CD8-positive, alpha-beta memory T cell (primary cell): ENCODE measurements around the gene HOXC11. TPM values are rescaled to one million over a fixed set of nuclear protein-coding genes. Genes with fewer than 3 reads are reported as not detected.

Experiments used
- CTCF ChIA-PET: fragments of 350-600 bp; sonication (Branson Sonifier 250); formaldehyde crosslinking; loops from one replicate; lab custom pipeline; 2021; ENCODE audit warnings: antibody characterized with exemption; lab: Charles Lee
- POLR2A ChIA-PET: fragments of 350-600 bp; sonication (Branson Sonifier 250); formaldehyde crosslinking; loops from one replicate; lab custom pipeline; 2021; ENCODE audit warnings: antibody characterized with exemption; lab: Charles Lee
- DNase-seq, 5 donors: peaks; one replicate each; pipeline versions ENCODE4 v3.0.0 to v3.0.0-alpha.2; 2020 to 2022; ENCODE audit warnings: mixed read lengths in 1 of 5
- H3K27ac ChIP-seq: one replicate; pipeline ENCODE4 v1.7.0; 2013; ENCODE audit warnings: low read depth, mild to moderate bottlenecking, low read length, moderate library complexity
- H3K27me3 ChIP-seq: 2 replicates; pipeline ENCODE4 v1.7.0; 2013; ENCODE audit warnings: low read length, mild to moderate bottlenecking; ENCODE audit not compliant: insufficient read depth, poor library complexity, severe bottlenecking
- H3K36me3 ChIP-seq: 2 replicates; pipeline ENCODE4 v1.7.0; 2013; ENCODE audit warnings: mild to moderate bottlenecking, low read length, moderate library complexity; ENCODE audit not compliant: insufficient read depth
- H3K4me1 ChIP-seq: 2 replicates; pipeline ENCODE4 v1.7.0; 2013; ENCODE audit warnings: mild to moderate bottlenecking, low read length, moderate library complexity; ENCODE audit not compliant: insufficient read depth
- H3K4me3 ChIP-seq: 2 replicates; pipeline ENCODE4 v1.7.0; 2013; ENCODE audit warnings: mild to moderate bottlenecking, low read length
- H3K9me3 ChIP-seq: 2 replicates; pipeline ENCODE4 v1.7.0; 2013; ENCODE audit warnings: mild to moderate bottlenecking, low read length
- H3K27ac Mint-ChIP-seq, 8 donors: one replicate each; pipeline ENCODE4 v1.8.0; 2020 to 2021; ENCODE audit warnings: mixed read lengths in 8 of 8, mild to moderate bottlenecking in 6 of 8, inconsistent platforms in 3 of 8, moderate library complexity in 3 of 8
- H3K27me3 Mint-ChIP-seq, 2 donors: one replicate each; pipeline ENCODE4 v1.8.0; 2020 to 2021; ENCODE audit warnings: mixed read lengths in 2 of 2, mild to moderate bottlenecking in 1 of 2, moderate library complexity in 1 of 2
- H3K36me3 Mint-ChIP-seq, 3 donors: one replicate each; pipeline ENCODE4 v1.8.0; 2020 to 2021; ENCODE audit warnings: mixed read lengths in 3 of 3, inconsistent platforms in 1 of 3, mild to moderate bottlenecking in 1 of 3
- H3K4me1 Mint-ChIP-seq, 3 donors: one replicate each; pipeline ENCODE4 v1.8.0; 2020 to 2021; ENCODE audit warnings: mixed read lengths in 3 of 3, inconsistent platforms in 1 of 3, mild to moderate bottlenecking in 1 of 3
- H3K4me3 Mint-ChIP-seq, 7 donors: one replicate each; pipeline ENCODE4 v1.8.0; 2020 to 2021; ENCODE audit warnings: mixed read lengths in 7 of 7, mild to moderate bottlenecking in 6 of 7, moderate library complexity in 4 of 7, inconsistent platforms in 2 of 7
- H3K9me3 Mint-ChIP-seq, 5 donors: one replicate each; pipeline ENCODE4 v1.8.0; 2020 to 2022; ENCODE audit warnings: mixed read lengths in 5 of 5, mild to moderate bottlenecking in 3 of 5, moderate library complexity in 2 of 5, inconsistent platforms in 1 of 5
- polyA plus RNA-seq: library from polyadenylated mRNA; unstranded; fragments of 300-500 nt; fragmentation: Illumina TruSeq; gene quantifications from one replicate; pipeline ENCODE4 v1.2.3, GENCODE V29; 2021
- total RNA-seq, 2 experiments: library from RNA; stranded (reverse); gene quantifications; one replicate each; pipeline ENCODE4 v1.2.3, GENCODE V29; 2021

The HOXC11 gene
- total and polyA plus RNA-seq, 3 experiments from 2014 or later, result not detected

DNA sequence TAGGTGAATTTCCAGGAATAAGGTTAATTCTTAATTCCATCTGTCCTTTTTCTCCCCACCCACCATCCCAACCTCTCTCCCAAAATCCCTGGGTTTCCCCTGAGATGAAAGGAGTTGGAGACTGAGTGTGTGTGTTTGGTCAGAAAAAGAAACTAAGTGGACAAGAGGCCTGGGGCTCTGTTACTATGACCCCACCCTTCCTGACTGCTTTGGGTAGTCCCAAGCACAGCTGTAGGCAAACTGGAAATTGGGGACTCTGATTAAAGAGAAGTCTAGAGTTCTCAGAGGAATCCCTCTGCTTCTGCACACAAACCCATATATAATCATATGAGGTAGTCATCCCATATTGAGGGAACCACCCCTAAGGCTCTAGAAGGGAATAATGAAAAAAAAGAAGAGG lies 25.2 kb upstream of the HOXC11 start:
- Mint-ChIP-seq H3K4me3 (no peak overlapping the region), H3K9me3 (peaks cover 0 to 2% (median 0%) of the 10 kb centered on the region in 5 donors), H3K27me3 (peaks cover 93 to 100% of the 10 kb centered on the region in 2 donors), H3K27ac (peak overlapping the region in 1 of 8 donors; percentile 68), H3K36me3 (no peaks in the 10 kb centered on the region), H3K4me1 (peaks cover 6 to 21% (median 6%) of the 10 kb centered on the region in 3 donors)
- Histone ChIP-seq H3K4me3 (no peak overlapping the region), H3K27me3 (peaks cover 91% of the 10 kb centered on the region), H3K9me3 (no peaks in the 10 kb centered on the region), H3K4me1 (peaks cover 8% of the 10 kb centered on the region), H3K27ac (no peak overlapping the region), H3K36me3 (no peaks in the 10 kb centered on the region)
- ChIA-PET CTCF (no interaction called here), POLR2A (no interaction called here)
- no peak for DNase-seq

DNA sequence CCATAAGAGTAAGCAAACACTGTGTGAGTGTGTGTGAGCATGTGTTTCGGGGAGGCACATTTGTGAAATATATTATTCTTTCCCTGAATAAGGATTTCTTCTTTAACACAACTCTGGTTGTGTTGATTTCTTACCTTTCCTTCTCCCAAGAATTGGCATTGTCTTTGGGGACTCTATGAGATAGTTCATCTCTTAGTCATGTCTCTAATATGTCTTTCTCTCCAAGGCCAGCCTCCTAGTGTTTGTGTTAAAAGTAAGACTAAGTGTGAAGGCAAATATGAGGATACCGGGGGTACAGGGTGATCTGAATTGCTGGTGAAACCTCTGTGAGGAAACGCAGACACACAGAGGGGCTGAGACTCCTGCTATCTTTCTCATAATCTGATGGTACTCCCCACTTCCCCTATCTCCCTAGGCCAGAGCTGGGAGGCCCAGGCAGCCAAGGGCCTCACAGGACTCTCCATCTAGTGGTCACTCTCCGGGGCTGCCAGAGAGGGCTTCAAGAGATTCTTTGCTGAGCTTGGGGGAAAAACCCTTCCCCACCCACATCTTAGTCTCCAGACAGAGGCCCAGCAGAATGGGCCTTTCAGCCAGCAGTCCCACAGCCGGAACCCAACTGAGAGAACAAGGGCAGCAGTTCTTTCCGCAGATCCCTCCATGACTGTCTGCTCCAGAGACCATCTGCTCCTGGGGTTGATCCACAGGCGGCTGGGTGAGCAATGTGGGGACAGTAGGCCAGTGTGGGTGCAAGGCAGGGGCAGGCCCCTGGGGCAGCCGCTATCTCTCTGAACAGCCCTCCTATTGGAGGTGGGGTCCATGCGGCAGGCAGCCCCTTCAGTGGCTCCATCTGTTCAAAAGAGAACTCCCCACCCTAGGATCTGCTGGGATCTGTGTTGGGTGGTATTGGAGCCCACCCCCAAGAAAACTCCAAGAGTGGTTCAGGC lies 24.0 kb upstream of the HOXC11 start:
- H3K4me3 ChIP-seq, result no peak overlapping the region
- no peaks in the 10 kb centered on the region for H3K36me3 ChIP-seq
- Mint-ChIP-seq H3K9me3 (peaks cover 0 to 5% (median 3%) of the 10 kb centered on the region in 5 donors), H3K4me3 (peak overlapping the region in 2 of 7 donors; percentile 6 to 52), H3K27ac (peak overlapping the region in 2 of 8 donors; percentile 43 to 68), H3K4me1 (peaks cover 11 to 26% (median 11%) of the 10 kb centered on the region in 3 donors), H3K27me3 (peaks cover 95 to 100% of the 10 kb centered on the region in 2 donors), H3K36me3 (no peaks in the 10 kb centered on the region)
- peaks cover 91% of the 10 kb centered on the region for H3K27me3 ChIP-seq
- peaks cover 8% of the 10 kb centered on the region for H3K4me1 ChIP-seq
- POLR2A ChIA-PET, result no interaction called here
- H3K9me3 ChIP-seq, result no peaks in the 10 kb centered on the region
- DNase-seq, result no peak
- H3K27ac ChIP-seq, result no peak overlapping the region
- CTCF ChIA-PET, result no interaction called here

DNA sequence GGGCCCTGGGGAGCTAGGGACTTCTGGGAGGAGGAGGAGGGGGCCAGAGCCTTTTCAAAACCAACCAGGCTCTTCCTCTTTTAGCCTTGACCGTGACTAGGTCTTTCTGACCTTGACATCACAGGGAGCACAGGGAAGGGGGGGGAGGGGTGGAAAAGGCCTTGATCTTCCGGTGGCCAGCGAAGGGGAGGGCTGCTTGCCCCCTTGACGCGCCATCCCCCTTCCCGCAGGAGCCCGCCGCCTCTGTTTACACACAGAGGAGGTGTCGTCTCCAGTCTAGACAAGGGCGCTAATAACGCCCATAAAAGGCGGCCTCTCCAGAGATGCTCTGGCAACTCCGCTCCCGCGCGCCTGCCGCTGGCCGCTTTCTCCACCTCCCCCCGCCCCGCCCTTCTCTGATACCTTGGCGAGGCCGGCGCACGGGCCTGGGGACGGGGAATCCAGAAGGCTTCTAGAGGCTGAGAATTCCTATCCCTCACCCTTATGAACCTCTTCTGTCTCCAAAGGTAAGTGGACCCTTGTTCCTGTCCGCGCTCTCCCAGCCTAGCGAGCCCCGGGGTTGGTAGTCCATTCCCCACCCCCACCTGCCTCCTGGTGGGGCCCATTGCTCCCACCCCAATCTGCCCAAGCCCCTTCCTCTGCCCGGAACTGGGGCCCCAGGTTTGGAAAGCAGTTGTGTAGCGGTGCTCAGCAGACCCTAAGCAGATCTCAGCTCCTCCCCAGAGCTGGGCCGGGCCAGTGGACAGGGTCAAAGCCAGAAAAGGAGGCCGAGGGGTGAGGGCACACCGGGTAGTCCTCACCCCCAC lies 23.1 kb upstream of the HOXC11 start:
- H3K36me3 ChIP-seq, result no peaks in the 10 kb centered on the region
- H3K27me3 ChIP-seq, result peaks cover 91% of the 10 kb centered on the region
- Mint-ChIP-seq H3K4me3 (peak overlapping the region in 1 of 7 donors; percentile 52), H3K27me3 (peaks cover 95 to 100% of the 10 kb centered on the region in 2 donors), H3K9me3 (peaks cover 0 to 8% (median 3%) of the 10 kb centered on the region in 5 donors), H3K27ac (peak overlapping the region in 2 of 8 donors; percentile 62 to 68), H3K36me3 (no peaks in the 10 kb centered on the region), H3K4me1 (peaks cover 10 to 28% (median 11%) of the 10 kb centered on the region in 3 donors)
- CTCF ChIA-PET, result no interaction called here
- H3K4me3 ChIP-seq, result no peak overlapping the region
- no peak for DNase-seq
- H3K9me3 ChIP-seq, result no peaks in the 10 kb centered on the region
- no peak overlapping the region for H3K27ac ChIP-seq
- peaks cover 8% of the 10 kb centered on the region for H3K4me1 ChIP-seq
- POLR2A ChIA-PET, result no interaction called here

DNA sequence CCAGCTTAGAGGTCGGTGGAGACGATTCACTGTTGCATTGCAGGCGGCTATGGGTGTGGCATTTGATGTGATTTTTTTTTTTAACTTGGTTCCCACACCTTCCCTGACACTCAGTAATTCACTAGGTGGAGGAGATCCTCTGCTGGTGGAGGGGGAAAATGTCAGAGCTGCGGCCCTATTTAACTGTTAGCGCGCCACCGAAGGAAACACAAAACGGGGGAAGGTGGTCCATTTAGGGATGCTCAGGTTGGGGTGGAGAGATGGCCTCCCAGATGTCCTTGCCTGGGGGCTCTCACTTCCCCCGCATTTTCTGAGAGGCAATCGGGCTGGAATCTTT lies 22.5 kb upstream of the HOXC11 start:
- peaks cover 0 to 8% (median 3%) of the 10 kb centered on the region in 5 donors for H3K9me3 Mint-ChIP-seq
- ChIA-PET POLR2A (no interaction called here), CTCF (no interaction called here)
- peak overlapping the region in 3 of 8 donors; percentile 33 to 68 (median 62) for H3K27ac Mint-ChIP-seq
- DNase-seq, result no peak
- Histone ChIP-seq H3K27ac (no peak overlapping the region), H3K36me3 (no peaks in the 10 kb centered on the region), H3K4me3 (no peak overlapping the region), H3K4me1 (peaks cover 8% of the 10 kb centered on the region), H3K9me3 (no peaks in the 10 kb centered on the region), H3K27me3 (peaks cover 88% of the 10 kb centered on the region)
- peaks cover 5 to 24% (median 11%) of the 10 kb centered on the region in 3 donors for H3K4me1 Mint-ChIP-seq
- no peaks in the 10 kb centered on the region for H3K36me3 Mint-ChIP-seq
- peaks cover 91 to 95% of the 10 kb centered on the region in 2 donors for H3K27me3 Mint-ChIP-seq
- peak overlapping the region in 1 of 7 donors; percentile 19 for H3K4me3 Mint-ChIP-seq

DNA sequence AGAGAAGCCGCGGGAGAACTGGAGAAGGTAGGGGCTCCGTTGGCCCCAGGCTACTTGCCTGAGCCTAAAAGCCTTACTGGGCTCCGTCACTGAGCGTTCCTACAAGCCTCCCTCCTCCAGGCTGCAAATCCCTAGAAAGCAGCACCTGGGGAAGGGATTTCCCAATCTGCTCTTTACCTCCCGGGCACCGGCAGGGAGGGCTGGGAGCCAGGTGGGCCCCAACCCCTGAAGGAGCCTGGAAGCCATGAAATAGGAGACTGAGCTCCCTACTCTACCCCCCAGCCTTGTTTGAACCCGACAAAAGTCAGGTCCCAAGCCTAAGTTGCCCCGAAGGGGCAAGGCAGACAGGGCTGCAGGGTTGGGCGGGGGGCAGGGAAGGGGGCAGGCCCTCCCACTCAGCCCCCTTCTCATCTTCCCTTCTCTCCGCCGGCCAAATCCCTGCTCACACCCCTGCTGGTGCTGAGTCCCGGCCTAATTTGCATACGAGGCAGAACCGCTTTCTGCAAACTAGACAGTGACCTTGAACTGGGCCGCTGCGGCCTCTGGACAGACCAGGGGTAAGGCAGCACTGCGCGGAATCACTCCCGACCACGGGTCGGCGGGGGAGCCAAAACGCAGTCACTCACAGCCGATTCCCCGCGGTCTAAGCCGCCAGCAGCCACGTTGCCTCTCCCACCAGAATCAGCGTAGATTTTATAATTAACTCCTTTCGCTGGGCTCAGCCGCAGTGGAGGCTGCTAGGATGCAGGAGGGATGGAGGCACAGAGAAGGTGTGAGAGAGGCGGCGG lies 21.9 kb upstream of the HOXC11 start:
- Mint-ChIP-seq H3K27me3 (peaks cover 91 to 95% of the 10 kb centered on the region in 2 donors), H3K36me3 (peaks cover 0 to 2% (median 0%) of the 10 kb centered on the region in 3 donors), H3K4me1 (peaks cover 9 to 30% (median 14%) of the 10 kb centered on the region in 3 donors), H3K4me3 (peak overlapping the region in 5 of 7 donors; percentile 0 to 63 (median 29)), H3K9me3 (peaks cover 0 to 11% (median 3%) of the 10 kb centered on the region in 5 donors), H3K27ac (peak overlapping the region in 3 of 8 donors; percentile 8 to 72 (median 63))
- Histone ChIP-seq H3K4me1 (peaks cover 11% of the 10 kb centered on the region), H3K27ac (no peak overlapping the region), H3K4me3 (no peak overlapping the region), H3K9me3 (no peaks in the 10 kb centered on the region), H3K36me3 (no peaks in the 10 kb centered on the region), H3K27me3 (peaks cover 88% of the 10 kb centered on the region)
- DNase-seq, result no peak
- ChIA-PET POLR2A (no interaction called here), CTCF (interaction anchor here (1.2 kb wide), 1 partner anchor 41 kb away, joined by 3 read pairs; no protein-coding TSS in a partner anchor)

DNA sequence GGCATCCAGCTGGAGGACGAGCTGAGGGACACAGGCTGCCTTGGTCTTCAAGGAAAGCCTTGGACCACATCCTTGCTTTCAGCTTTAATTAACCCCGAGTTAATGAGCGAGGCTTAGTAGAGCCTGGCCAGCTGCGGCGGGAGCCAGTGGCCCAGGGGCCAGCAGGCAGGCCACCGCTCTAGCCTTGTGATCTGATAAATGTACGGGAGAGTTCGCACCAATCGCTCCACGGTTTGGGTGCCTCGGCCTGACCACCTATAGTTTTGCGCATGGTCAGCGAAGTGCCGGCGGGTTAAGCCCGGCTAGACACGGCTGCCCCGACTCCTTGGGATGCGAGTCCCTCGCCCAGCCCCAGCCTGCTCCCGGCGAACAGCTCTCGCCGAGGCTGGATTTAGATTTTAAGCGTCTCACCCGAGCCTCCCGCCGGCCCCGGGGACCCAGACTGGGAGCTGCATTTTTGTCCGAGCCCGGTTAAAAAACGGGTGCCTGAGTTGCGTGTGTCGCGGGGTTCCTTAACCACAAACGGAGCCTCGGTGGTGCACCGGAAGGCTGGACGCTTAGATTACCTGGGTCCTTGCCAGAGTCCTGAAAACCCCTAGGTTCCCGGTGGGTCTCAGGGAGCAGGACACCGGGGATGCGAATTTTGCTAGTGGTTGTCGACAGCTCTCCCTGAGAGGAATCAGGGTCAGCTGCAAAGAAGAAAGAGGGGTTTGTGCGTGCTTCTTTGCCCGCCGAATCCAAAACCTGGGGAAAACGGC lies 21.2 kb upstream of the HOXC11 start:
- peak overlapping the region in 5 of 7 donors; percentile 0 to 77 (median 59) for H3K4me3 Mint-ChIP-seq
- H3K27ac Mint-ChIP-seq, result peak overlapping the region in 4 of 8 donors; percentile 5 to 72 (median 36)
- DNase-seq, result no peak
- Histone ChIP-seq H3K9me3 (no peaks in the 10 kb centered on the region), H3K27me3 (peaks cover 88% of the 10 kb centered on the region), H3K27ac (no peak overlapping the region), H3K36me3 (no peaks in the 10 kb centered on the region), H3K4me3 (no peak overlapping the region), H3K4me1 (peaks cover 19% of the 10 kb centered on the region)
- H3K9me3 Mint-ChIP-seq, result peaks cover 0 to 12% (median 4%) of the 10 kb centered on the region in 5 donors
- H3K4me1 Mint-ChIP-seq, result peaks cover 17 to 38% (median 20%) of the 10 kb centered on the region in 3 donors
- peaks cover 0 to 2% (median 0%) of the 10 kb centered on the region in 3 donors for H3K36me3 Mint-ChIP-seq
- ChIA-PET POLR2A (no interaction called here), CTCF (interaction anchor here (1.2 kb wide), 1 partner anchor 40 kb away, joined by 3 read pairs; no protein-coding TSS in a partner anchor)
- peaks cover 91 to 95% of the 10 kb centered on the region in 2 donors for H3K27me3 Mint-ChIP-seq

DNA sequence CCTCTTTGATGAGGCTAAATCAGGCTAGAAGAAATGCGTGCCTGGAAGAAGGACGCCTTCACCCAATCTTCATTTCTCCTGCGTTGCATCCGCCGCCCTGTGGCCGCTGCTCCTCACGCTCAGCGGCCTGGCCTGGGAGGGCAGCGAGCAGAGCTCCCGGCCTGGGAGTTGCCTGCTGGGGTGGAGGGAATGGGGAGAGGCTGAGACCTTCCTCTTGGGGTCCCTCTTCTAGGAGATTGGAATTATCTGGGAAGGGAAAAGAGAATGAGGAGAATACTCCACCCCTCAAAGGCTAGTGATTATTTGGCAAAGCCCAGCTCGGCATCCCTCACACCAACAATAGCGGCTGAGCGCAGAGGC lies 20.6 kb upstream of the HOXC11 start:
- Histone ChIP-seq H3K27me3 (peaks cover 90% of the 10 kb centered on the region), H3K4me3 (no peak overlapping the region), H3K9me3 (no peaks in the 10 kb centered on the region), H3K27ac (no peak overlapping the region), H3K36me3 (no peaks in the 10 kb centered on the region), H3K4me1 (peaks cover 21% of the 10 kb centered on the region)
- CTCF ChIA-PET, result no interaction called here
- Mint-ChIP-seq H3K27ac (peak overlapping the region in 2 of 8 donors; percentile 25 to 72), H3K4me3 (peak overlapping the region in 6 of 7 donors; percentile 28 to 77 (median 33)), H3K36me3 (peaks cover 0 to 2% (median 0%) of the 10 kb centered on the region in 3 donors), H3K27me3 (peaks cover 90 to 95% of the 10 kb centered on the region in 2 donors), H3K9me3 (peaks cover 0 to 12% (median 4%) of the 10 kb centered on the region in 5 donors), H3K4me1 (peaks cover 19 to 43% (median 22%) of the 10 kb centered on the region in 3 donors)
- no peak for DNase-seq
- POLR2A ChIA-PET, result no interaction called here
